A549 (cell line): Measurements from ENCODE around the gene FAM131B.

Experiments used
- GATA3 ChIP-seq: IDR thresholded peaks from 2 replicates; pipeline ENCODE4 v1.6.1; 2012; ENCODE audit warnings: borderline replicate concordance
- REST ChIP-seq: fragments of 200-600 bp; sonication (generic); IDR thresholded peaks from 2 replicates; pipeline ENCODE4 v1.6.1; 2016; ENCODE audit warnings: antibody characterized with exemption, mild to moderate bottlenecking, moderate library complexity
- TF ChIP-seq, protein P1 (sequence below): fragments of 250-450 bp; sonication (Bioruptor Pico); IDR thresholded peaks from 2 replicates; pipeline ENCODE4 v1.5.0; 2021; ENCODE audit warnings: mild to moderate bottlenecking, moderate library complexity, borderline replicate concordance

DNA sequence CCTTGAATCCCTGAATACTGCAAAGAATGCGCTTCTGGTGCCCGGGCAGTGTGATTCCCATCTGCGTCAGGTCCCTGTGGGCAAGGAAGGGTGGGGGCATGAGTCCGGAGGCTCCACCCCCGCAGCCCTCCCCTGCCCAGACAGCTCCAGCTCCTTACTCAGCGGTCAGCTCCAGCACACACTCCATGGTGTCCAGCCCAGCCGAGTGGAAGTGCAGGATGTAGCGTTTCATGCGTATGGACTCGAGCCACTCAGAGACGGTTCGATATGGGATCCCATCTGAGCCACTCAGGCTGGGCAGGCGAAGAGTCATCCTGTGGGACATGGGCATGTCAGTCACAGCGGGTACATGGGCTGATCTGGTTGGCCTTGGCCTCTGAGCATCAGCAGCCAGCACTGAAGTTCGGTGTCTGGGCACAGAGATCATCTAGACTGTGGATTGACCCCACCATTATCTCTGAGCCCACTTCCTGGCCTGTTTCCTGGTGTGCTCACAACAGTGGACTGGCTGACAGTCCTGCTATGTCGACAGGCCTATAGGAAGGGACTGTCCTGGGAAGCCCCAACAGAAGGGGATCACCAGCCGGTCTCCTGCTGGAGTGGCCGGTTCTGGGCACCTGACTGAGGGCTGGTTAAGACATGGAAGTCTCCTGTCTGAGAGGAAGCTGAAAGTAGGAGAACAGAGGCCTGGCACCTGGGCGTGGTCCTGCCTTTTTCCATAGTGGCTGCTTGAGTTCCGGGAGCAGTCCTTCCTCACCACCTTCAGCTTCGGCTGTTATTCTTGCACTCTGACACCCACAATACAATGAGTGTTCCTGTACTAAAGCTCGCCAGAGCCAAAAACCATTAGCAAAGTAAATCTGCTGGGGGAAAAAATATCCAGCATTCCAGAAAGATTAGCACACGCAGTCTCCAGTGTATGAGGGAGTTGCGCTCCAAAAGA lies 29.2 kb upstream of the FAM131B start:
- TF ChIP-seq GATA3 (no peak), REST (no peak)
- TF ChIP-seq, protein P1, sequence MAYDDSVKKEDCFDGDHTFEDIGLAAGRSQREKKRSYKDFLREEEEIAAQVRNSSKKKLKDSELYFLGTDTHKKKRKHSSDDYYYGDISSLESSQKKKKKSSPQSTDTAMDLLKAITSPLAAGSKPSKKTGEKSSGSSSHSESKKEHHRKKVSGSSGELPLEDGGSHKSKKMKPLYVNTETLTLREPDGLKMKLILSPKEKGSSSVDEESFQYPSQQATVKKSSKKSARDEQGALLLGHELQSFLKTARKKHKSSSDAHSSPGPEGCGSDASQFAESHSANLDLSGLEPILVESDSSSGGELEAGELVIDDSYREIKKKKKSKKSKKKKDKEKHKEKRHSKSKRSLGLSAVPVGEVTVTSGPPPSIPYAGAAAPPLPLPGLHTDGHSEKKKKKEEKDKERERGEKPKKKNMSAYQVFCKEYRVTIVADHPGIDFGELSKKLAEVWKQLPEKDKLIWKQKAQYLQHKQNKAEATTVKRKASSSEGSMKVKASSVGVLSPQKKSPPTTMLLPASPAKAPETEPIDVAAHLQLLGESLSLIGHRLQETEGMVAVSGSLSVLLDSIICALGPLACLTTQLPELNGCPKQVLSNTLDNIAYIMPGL, result no peak
